Superior temporal gyrus (tissue), 1 donor: Measurements from ENCODE around the gene SCD5.

Experiments used
- DNase-seq: peaks from one replicate; pipeline ENCODE4 v3.0.0-alpha.2; 2016; ENCODE audit errors: extremely low spot score

The SCD5 gene

GRCh38 chr4:82726596-82726995 lies 72.0 kb downstream of the SCD5 start:
- no peak for DNase-seq

GRCh38 chr4:82721819-82722423 lies 76.7 kb downstream of the SCD5 start:
- DNase-seq: peak; percentile 75

GRCh38 chr4:82718162-82718940 lies 80.2 kb downstream of the SCD5 start:
- no peak for DNase-seq

GRCh38 chr4:82715731-82716617 lies 82.6 kb downstream of the SCD5 start:
- DNase-seq: no peak

- no peak for DNase-seq
Observed at GRCh38 chr4:82713856-82714255, 84.7 kb downstream of the SCD5 start.

- no peak for DNase-seq
Observed at GRCh38 chr4:82712561-82712960, 86.0 kb downstream of the SCD5 start.

- DNase-seq: no peak
Observed at GRCh38 chr4:82711158-82711785, 87.3 kb downstream of the SCD5 start.

GRCh38 chr4:82710197-82710929 lies 88.2 kb downstream of the SCD5 start:
- no peak for DNase-seq

- DNase-seq: no peak
Observed at GRCh38 chr4:82708982-82709381, 89.6 kb downstream of the SCD5 start.

GRCh38 chr4:82706349-82707000 lies 92.1 kb downstream of the SCD5 start:
- DNase-seq: no peak

- no peak for DNase-seq
Observed at GRCh38 chr4:82705928-82706300, 92.7 kb downstream of the SCD5 start.

GRCh38 chr4:82705169-82705927 lies 93.2 kb downstream of the SCD5 start:
- no peak for DNase-seq

- DNase-seq: no peak
Observed at GRCh38 chr4:82704156-82704555, 94.4 kb downstream of the SCD5 start.

GRCh38 chr4:82698412-82698811 lies 100.2 kb downstream of the SCD5 start:
- no peak for DNase-seq

- no peak for DNase-seq
Observed at GRCh38 chr4:82697561-82697960, 101.0 kb downstream of the SCD5 start.

- DNase-seq: no peak
Observed at GRCh38 chr4:82696117-82696860, 102.3 kb downstream of the SCD5 start.

GRCh38 chr4:82694892-82695291 lies 103.7 kb downstream of the SCD5 start:
- DNase-seq: no peak

GRCh38 chr4:82694046-82694445 lies 104.5 kb downstream of the SCD5 start:
- no peak for DNase-seq

GRCh38 chr4:82692101-82692780 lies 106.4 kb downstream of the SCD5 start:
- DNase-seq: no peak
